ENCODE data around the gene RAB11B.
"Not testable (repeated sequence)": the region's sequence is repeated elsewhere in the genome, so short reads cannot be mapped to it uniquely, and the experiment has no call there.

Gene RAB11B

DNA sequence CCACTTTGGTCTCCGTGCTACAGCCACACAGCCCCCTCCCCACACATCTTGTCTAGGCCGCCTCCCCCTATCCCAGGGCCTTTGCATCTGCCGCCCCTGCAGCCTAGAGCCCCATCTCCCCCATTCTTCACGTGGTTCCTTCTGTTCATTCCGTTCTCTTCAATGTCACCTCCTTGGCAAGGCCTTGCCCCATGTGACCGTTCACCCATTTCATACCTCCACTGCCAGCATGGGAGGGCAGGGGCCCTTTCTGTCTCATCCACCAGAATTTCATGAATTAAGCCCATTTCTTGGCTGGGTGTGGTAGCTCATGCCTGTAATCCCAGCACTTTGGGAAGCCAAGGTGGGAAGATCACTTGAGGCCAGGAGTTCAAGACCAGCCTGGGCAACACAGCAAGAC lies 38.9 kb downstream of the RAB11B start:
- DNase-seq (ENCODE audit: low spot score): no peak

DNA sequence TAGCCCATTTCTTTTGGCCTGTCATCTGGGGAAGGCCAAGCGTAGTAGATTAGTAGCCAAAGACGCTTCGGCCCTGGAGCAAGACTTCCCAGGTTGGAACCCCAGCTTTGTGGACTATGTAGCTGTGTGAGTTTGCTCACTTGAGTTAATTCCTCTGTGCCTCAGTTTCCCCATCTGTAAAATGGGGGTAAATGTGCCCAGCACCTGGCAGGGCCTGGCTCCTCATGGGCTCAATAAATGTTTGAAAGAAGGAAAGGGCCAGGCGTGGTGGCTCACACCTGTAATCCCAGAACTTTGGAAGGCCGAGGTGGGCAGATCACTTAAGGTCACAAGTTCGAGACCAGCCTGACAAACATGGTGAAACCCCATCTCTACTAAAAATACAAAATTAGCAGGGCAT lies 39.7 kb downstream of the RAB11B start:
- DNase-seq (ENCODE audit: low spot score): no peak

DNA sequence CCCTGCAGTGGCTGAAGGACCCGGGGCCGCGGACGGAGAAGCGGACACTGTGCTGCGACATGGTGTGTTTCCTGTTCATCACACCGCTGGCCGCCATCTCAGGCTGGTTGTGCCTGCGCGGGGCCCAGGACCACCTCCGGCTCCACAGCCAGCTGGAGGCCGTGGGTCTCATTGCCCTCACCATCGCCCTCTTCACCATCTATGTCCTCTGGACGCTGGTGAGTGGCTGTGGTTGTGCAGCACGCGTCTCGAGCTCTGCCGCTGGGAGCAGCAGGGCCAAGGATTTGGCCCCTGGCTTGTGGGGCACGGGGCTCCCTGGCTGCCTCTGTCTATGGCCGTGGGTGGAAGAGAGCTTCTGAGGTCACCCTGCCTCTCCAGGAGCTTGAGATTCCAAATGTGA lies 40.5 kb downstream of the RAB11B start:
- DNase-seq (ENCODE audit: low spot score): no peak

DNA sequence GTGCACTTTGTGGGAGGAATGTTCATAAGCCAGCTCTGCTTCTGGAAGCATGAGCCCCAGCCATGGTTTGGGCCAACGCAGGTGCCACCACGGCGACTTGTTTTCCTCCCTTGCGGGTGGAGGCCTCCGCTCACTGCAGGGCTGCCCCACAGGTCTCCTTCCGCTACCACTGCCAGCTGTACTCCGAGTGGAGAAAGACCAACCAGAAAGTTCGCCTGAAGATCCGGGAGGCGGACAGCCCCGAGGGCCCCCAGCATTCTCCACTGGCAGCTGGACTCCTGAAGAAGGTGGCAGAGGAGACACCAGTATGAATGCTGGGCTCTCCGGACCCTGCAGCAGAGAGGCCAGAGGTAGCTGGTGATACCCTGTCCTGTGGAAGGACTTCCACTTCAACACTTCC lies 48.1 kb downstream of the RAB11B start:
- no peak for DNase-seq (ENCODE audit: low spot score)

DNA sequence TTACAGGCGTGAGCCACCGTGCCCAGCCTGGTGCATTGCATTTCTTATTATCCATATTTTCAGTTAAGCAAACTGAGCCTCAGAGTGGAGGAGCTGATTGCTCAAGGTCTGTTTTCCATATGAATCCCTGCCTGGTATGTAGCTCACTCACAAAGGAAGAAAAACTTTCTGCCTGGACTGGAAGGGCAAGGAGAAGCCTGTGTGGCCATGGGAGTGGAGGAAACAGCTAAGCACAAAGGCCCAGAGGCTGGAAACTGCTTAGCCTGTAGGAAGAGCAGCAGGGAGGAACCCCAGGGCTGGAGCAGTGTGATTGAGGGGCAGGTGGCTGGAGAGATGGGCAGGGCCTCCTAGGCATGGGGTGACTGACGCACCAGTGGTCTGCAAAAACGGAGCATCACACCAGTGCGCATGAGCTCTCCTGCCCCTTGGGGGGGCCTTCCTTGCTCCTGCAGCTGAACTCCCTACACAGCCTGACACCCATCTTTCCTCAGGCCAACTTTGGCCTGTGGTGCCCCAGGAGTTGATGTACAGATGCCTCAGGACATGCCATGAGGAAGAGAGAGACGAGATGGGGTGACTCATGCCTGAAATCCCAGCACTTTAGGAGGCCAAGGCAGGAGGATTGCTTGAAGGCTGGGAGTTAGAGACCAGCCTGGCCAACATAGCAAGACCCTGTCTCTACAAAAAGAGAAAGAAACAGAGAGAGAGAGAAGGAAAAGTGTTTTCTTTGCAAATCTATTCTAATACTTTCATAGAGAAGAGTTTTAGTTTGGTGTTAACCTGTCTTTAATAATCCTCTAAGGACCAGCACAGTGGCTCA lies 51.8 kb downstream of the RAB11B start:
- DNase-seq (ENCODE audit: low spot score): no peak

DNA sequence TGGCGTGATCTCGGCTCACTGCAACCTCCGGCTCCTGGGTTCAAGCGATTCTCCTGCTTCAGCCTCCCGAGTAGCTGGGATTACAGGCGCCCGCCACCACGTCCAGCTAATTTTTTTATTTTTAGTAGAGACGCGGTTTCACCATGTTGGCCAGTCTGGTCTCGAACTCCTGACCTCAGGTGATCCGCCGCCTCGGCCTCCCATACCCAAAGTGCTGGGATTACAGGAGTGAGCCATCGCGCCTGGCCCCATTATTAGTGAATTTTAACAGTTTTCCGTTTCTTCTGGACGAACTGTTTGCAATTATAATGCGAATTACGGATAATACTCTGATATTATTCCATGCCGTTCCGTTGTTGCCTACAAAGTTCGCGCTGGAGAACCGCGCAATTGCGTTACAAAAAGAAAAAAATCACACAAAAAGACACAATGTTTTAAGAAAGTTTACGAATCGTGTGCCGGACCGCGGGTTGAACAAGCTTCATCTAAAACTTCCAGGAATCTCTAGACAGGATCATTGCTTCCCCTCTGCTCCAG lies 54.0 kb downstream of the RAB11B start:
- not testable (repeated sequence) for DNase-seq (ENCODE audit: low spot score)

DNA sequence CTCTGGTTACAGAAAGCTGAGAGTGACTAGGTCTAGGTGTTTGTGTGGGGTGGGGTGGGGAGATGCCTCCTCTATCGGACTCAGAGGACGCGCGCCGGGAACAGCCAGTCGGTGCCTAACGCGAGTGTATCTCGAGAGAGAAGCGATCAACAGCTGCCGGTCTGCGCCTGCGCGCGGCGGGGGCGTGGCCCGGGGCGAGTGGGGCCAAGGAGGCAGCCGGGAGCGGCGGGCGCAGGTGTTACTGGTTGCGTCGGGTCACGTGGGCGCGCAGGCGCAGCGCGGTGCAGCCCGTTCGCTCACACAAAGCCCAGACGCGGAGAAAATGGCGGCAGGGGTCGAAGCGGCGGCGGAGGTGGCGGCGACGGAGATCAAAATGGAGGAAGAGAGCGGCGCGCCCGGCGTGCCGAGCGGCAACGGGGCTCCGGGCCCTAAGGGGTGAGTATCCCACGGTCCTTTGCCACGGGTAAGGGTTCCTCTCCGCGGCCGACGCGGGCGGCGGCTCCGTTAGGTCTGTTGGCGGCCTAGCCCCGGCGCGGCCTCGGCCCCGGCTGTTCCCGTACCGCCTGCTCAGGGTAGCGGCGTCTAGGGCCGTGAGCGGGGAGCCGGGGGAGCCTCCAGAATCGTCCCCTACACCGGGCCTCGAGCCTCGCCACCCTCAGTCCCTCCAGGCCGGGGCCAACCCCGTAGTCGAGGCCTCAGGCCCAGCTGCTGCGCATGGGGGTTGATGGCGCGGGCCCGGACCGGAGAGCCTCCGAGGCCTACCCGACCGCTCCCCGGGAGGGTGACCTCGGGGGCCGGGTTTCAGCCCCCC lies 54.7 kb downstream of the RAB11B start, which contains the start of gene HNRNPM:
Gene HNRNPM (plus strand): TSS at position 299 of the 811 bp plus-strand sequence. CDS start 24 bp downstream, at position 323.
- DNase-seq (ENCODE audit: low spot score): peak; percentile 99

DNA sequence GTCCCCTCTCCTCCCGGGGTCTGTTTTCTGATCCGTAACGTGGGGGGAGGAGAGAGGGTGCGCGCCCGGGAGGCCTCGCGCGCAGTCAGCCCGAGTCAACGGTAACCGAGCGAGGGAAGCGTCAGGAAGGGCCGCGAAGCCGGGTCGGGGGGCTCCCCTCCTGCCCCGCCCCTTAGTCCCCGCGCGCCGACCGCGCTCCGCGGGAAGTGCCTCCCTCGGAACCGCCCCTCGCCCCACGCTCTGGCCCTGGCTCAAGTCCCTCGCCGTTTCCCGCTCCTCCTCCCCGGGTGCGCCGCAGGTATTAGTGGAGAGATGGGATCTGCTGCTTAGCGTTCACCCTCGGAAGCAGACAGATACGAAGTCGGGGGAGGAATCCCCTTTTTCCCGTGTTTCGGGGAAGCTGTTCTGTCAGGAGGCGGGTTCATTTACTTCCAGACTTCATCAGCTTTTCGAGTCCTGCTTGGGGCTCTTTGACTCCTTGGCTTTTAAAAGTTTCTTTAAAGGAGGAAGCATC lies 55.4 kb downstream of the RAB11B start:
- peak; percentile 54 for DNase-seq (ENCODE audit: low spot score)

DNA sequence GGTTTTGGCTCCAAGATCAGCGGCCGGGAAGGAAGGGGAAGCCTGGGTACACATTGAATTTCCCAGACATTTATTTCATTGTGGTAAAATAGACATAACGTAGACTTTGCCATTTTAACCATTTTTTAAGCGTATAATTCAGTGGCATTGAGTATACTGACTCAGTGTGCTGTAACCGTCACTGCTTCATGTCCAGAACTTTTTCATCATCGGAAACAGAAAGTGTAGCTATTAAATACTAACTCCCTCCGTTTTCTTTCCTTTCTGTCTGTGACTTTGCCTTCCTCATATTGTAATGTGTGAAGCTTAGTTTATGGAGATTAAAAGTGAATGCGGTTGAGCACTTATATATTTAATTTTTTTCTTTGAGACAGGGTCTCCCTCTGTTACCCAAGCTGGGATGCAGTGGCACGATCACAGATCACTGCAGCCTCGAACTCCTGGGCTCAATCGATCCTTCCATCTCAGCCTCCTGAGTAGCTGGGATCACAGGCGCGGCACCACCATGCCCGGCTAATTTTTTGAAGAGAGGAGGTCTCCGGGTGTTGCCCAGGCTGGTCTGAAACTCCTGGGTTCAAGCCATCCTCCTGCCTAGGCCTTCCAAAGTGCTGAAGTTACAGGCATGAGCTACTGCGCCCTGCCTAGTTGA lies 56.0 kb downstream of the RAB11B start:
- no peak for DNase-seq (ENCODE audit: low spot score)

DNA sequence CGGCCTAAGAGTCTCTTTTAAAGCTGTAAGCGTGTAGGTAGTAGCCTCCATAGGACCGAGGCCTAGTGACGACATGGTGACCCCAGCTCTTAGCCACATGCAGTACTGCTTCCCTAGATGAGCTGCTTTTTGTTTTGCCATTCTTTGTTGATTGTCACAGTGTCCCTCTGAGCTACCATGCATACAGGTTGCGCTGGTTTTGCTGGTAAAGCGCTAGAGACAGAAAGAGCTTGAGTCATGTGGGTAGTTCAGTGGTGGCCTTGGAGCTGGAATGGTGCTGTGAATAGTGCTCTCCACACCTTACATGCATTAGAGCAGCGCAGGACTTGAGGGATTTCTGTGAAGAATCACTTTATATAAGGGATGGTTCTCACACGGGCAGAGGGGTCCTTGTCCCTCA lies 59.7 kb downstream of the RAB11B start:
- no peak for DNase-seq (ENCODE audit: low spot score)

DNA sequence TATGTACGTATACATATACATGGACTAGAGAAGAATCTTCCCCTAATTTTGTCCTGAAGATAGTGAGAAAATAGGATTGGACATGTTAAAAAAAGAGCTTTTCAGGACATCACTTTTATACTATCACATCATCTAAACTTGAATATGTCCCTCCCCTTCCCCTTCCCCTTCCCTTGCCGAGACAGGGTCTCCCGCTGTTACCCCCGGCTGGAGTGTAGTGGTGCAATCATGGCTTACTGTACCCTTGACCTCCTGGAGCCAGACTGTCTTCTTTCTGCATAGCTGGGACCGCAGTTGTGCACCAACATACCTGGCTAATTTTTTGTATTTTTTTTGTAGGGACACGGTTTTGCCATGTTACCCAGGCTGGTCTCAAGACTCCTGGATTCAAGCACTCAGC lies 61.2 kb downstream of the RAB11B start:
- DNase-seq (ENCODE audit: low spot score): no peak

DNA sequence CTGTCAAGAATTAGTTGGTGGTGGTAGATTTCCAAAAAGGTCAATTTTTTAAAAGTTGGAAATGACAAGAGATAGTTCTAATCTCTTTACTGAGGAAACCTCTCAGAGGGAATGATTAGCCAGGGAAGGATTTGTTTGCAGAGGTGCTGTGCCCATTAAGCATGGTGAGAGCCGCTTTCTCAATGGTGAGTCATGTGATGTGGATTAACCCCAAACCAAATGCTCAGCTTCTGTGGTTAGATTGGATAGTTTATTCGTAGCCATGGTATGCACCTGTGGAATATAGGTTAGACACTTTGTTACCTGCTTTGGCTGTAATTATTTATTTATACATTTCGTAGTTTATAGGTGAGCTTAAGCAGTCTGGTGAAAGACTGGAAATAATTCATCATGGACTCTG lies 61.7 kb downstream of the RAB11B start:
- DNase-seq (ENCODE audit: low spot score): no peak

DNA sequence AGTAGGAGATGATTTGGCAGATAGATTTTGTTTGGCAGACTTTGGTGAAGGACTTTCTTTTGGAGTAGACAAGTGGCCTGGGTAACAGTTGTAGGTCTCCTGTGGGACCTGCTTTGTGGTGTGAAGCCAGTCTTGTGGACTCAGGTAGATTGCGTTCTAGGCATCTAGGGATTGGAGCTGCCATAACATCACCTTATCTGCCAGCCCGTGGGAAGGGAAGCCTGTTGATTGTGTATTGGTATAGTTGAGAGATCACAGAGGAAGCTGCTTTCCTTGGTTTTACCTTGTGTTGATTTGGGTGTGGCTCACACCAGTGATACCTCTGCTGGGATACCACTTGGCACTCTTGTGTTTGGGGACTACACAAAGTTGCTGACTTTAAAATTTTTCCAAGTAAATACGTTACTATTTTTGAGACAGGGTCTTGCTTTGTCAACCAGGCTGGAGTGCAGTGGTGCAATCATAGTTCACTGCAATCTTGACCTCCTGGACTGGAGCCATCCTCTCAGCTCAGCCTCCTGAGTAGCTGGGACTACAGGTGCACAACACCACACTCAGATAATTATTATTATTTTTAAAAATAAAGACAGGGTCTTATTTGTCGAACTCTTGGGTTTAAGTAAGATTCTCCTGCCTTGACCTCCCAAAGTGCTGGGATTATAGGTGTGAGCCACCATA lies 62.4 kb downstream of the RAB11B start:
- DNase-seq (ENCODE audit: low spot score): no peak

DNA sequence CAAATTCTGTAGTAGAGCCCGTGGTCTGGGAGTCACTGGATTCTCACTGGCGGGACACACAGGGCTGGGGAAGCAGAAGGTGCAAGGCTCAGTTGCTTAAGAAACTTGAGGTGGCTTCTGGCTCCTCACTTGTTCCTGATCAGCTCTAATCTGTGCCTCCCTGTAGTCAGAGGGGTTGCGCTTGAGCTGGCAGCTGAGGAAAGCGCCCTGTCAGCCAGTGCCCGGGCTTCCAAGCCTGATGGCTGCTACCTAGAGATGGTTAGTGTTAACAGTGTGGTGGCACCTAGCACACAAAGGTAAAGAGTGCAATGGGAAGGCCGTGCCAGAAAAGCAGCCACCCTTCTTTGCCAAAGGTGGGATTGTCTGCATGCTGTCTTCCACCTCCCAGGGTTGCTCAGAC lies 63.5 kb downstream of the RAB11B start:
- DNase-seq (ENCODE audit: low spot score): no peak
